HG03025 (cell line): ENCODE results near the gene CXCL11.
"Not testable (repeated sequence)": the region's sequence is repeated elsewhere in the genome, so short reads cannot be mapped to it uniquely, and the experiment has no call there.

ENCODE experiments used
- ATAC-seq: cut with Tn5 transposase; IDR thresholded peaks from one replicate; pipeline ENCODE4 v1.9.1; 2021; ENCODE audit warnings: mild to moderate bottlenecking, moderate library complexity; ENCODE audit not compliant: unreplicated experiment, low FRiP score

Gene CXCL11

DNA sequence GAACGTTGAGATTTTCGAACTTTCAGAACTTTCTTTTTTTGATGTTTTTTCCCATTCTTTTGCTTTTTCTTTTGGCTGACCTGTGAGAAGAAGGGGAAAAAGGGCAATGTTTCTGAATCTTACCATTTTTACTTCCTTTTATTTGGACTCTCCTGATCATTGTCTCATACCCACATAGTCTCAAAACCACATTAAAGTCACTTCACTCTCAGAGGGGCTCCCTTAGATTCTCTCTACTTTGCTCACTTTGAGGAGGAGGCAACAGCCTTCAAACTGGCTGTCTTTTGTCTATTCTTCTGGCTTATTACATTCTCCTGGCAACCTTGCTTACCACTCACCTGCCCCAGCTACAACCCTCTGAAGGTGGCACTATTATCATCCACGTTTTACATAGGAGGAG lies 32.2 kb downstream of the CXCL11 start:
- no peak for ATAC-seq

GRCh38 chr4:76003035-76003434 lies 32.8 kb downstream of the CXCL11 start:
- ATAC-seq: no peak

DNA sequence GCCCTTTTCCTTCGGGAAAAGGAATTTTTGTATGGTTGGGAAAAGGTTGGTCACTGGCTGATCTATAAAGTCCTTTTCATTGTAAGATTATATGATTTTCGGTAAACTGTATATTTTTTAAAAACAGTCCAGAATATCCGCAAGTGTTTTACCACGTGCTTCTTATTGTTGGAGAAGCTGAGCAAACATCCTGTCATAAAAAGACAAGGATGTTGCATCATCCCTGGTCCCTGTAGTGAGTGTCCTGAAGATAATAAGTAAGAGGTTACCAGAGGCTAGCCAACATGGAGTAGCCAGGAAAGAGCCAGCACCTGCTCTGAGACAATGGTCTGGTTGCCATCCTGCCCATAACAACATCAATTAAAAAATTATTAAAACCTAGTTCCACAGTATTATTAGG lies 33.7 kb downstream of the CXCL11 start:
- no peak for ATAC-seq

DNA sequence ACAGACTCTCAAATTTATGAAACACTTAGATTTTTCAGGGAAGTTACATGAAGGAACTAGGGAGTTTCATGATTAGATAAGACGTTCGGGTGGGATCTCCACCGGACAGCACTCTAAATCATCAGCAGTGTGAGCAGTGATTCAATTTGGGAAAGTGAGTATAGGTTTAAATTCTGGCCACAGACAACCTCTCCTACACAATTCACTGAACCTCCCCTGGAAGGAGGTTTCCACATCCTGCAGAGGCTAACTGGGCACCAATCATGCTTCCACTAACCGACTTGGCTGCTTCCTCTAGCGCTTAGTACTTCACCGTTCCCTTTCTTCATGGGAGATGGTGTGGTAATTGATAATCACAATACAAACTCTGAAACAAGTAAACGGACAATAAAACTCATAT lies 34.2 kb downstream of the CXCL11 start:
- no peak for ATAC-seq

DNA sequence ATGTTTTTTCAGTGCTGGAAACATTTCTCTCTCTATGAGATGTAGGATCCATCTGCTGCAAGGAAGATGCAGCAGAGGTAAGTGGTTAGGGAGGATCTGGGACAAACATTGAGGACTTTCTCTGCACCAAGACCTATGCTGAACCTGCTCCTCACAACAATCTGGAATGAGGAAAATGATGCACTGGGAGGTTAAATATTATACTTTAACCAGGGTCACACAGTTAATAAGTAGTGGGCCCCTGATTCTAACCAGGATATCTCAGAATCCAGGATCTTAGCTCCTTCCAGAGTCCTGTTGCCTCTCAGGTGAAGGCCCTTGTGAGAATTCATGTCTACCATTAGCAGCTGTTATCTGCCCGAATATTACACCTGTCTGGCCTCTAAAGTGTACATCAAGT lies 35.6 kb downstream of the CXCL11 start:
- no peak for ATAC-seq

GRCh38 chr4:75998525-75999147 lies 37.2 kb downstream of the CXCL11 start:
- not testable (repeated sequence) for ATAC-seq

DNA sequence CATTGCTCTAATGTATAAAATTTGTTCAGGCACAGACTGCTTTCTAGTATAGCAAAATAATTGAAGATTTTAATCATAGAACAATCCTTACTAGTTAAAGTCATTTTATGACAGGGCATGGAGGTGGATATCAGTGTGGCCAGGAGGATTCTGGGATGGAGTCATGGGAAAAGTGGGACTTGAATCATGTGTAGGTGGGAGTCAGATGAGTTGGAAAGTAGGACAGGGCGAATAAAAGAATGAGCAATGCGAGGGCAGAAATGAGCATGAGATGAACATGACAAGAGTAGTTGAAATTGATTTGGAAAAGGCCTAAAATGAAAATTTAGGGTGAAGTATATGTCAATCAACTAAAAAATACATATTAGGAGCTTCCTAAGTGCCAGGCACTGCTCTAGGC lies 37.9 kb downstream of the CXCL11 start:
- no peak for ATAC-seq

DNA sequence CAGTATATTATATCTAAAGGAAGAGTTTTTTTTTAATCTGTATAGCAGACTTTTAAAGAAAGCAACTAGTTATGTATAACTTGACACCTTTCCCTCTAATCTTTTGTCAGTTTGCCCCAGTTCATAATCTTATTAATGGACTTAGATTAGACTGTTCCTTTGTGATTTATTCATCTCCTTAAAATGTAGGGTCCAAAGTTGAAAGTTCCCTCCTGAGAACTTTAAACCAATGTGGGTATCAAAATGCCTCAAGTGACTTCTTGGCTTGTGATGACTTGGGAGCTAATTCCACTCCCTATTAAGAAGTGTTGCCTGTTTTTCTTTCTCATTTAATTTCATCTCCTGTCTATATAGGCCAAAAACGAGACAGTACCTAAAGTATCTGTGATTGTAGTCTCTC lies 38.8 kb downstream of the CXCL11 start:
- ATAC-seq: no peak

DNA sequence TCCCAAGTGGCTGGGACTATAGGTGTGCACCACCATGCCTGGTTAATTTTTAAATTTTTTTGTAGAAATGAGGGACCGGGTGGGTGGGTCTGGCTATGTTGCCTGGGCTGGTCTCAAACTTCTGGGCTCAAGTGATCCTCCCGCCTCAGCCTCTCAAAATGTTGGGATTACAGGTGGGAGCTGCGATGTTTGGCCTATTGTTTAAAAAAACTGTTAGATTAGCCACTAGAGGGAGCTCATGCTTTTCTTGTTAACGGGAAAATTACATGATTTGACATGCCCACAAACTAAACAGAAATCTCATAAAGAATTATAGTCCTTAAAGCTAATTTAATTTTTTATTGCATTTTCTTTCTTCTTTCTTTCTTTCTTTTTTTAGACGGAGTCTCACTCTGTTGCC lies 40.1 kb downstream of the CXCL11 start:
- ATAC-seq: no peak

DNA sequence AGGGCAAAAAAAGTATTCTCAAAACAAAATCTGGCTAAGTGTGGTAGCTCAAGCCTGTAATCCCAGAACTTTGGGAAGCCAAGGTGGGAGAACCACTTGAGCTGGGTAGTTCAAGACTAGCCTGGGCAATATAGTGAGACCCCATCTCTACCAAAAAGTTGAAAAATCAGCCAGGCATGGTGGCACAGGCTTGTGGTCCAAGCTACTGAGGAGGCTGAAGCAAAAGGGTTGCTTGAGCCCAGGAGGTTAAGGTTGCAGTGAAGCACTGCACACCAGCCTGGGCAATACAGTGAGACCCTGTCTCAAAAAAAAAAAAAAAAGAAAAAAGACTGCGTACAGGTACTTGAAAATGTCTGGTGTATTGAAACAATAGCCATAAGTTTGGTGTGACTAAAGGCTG lies 43.4 kb downstream of the CXCL11 start:
- ATAC-seq: no peak

DNA sequence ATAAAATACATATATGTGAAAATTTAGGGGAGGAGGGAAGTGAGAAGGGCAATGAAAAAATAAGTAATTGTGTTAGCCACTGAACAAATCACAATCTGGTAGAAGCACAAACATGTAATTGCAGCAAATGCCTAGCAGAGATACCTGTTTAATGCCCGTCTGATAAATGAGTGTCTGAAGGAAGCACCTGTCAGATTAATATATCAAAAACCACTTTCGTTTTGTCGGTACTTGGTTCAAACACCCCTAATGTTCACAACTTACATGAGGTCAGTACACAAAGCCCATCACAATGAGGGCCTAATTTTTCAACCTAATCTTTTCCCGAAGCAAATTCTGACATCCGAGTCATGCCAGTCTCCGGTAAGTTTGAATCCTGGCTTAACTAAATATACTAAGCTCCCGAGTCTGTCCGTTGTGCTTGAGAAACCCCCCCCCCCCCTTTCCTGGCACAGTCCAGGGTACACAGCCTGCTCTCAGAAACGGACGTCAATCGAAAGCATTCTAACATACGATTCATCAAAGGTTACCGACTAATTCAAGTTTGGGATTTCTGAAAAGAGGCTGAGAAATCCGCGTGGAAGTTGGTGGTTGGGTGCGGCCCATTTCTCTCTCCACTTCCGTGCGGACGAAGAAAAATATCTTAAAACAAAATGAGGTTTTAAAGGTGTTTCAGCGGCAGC lies 45.9 kb downstream of the CXCL11 start:
- ATAC-seq: no peak

DNA sequence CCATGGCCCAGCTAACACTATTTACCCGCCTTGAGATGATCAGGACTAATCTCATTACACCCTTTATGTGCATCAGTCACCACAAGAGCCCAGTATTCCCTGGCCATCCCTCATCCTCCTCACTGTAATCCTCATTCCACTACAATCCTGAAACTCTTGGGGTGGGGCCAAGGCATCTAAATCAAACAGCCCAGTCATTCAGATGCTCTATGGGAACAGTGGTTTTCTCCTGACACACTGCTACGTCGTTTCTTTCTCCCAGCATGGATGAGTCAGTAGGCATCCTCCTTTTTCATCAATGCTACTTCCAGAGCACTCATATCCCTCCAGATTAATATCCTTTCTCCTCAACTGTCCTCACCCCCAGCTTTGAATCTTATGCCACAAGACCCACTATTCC lies 50.8 kb downstream of the CXCL11 start:
- no peak for ATAC-seq
